GM12878 (cell line): ENCODE data around the gene CXXC5. TPM values are rescaled to one million over a fixed set of nuclear protein-coding genes. Genes with fewer than 3 reads are reported as not detected.

Experiments
- ATF2 ChIP-seq: IDR thresholded peaks from 2 replicates; pipeline ENCODE4 v1.6.1; 2012; ENCODE audit warnings: low read length, inconsistent platforms
- CBX3 ChIP-seq: fragments of 200-600 bp; sonication (generic); IDR thresholded peaks from 2 replicates; pipeline ENCODE4 v1.6.1; 2016; ENCODE audit warnings: low read depth, borderline replicate concordance
- CHD1 ChIP-seq: IDR thresholded peaks from 2 replicates; pipeline ENCODE4 v1.6.1; 2012; ENCODE audit warnings: low read depth, low read length, improper control_type of control experiment
- CREM ChIP-seq: IDR thresholded peaks from 2 replicates; pipeline ENCODE4 v1.6.1; 2014; ENCODE audit warnings: antibody characterized with exemption, low read depth
- E2F4 ChIP-seq: IDR thresholded peaks from 2 replicates; pipeline ENCODE4 v1.6.1; 2012; ENCODE audit warnings: low read depth, low read length, improper control_type of control experiment
- EP300 ChIP-seq, 2 experiments: fragments of 150-350 bp in 1 of 2; IDR thresholded peaks; 2 replicates each; pipeline ENCODE4 v1.6.1; 2011 to 2012; ENCODE audit warnings: low read depth in 2 of 2, low read length in 2 of 2, borderline replicate concordance in 1 of 2, improper control_type of control experiment in 1 of 2, inconsistent platforms in 1 of 2; ENCODE audit not compliant: control insufficient read depth in 1 of 2
- HDAC6 ChIP-seq: fragments of 200-600 bp; sonication (generic); IDR thresholded peaks from one replicate; pipeline ENCODE4 v1.8.0; 2017; ENCODE audit warnings: antibody characterized with exemption; ENCODE audit not compliant: unreplicated experiment
- IKZF1 ChIP-seq: fragments of 450-650 bp; conservative IDR thresholded peaks from 2 replicates; pipeline ENCODE4 v1.6.1; 2017; ENCODE audit warnings: antibody characterized with exemption, mild to moderate bottlenecking
- KDM1A ChIP-seq: fragments of 200-600 bp; sonication (generic); IDR thresholded peaks from 2 replicates; pipeline ENCODE4 v1.6.1; 2016; ENCODE audit warnings: borderline replicate concordance
- MEF2B ChIP-seq: fragments of 450-650 bp; IDR thresholded peaks from 2 replicates; pipeline ENCODE4 v1.6.1; 2018; ENCODE audit warnings: mild to moderate bottlenecking, moderate library complexity; ENCODE audit not compliant: partially characterized antibody, poor library complexity, severe bottlenecking
- MTA3 ChIP-seq: IDR thresholded peaks from 2 replicates; pipeline ENCODE4 v1.6.1; 2012; ENCODE audit warnings: low read length, inconsistent platforms, borderline replicate concordance
- MYC ChIP-seq: IDR thresholded peaks from 2 replicates; pipeline ENCODE4 v1.6.1; 2011; ENCODE audit warnings: mild to moderate bottlenecking, low read length, moderate library complexity, inconsistent platforms; ENCODE audit not compliant: insufficient read depth, insufficient replicate concordance, insufficient read length, severe bottlenecking
- NBN ChIP-seq: fragments of 450-650 bp; IDR thresholded peaks from 2 replicates; pipeline ENCODE4 v1.6.1; 2016
- RFX5 ChIP-seq: IDR thresholded peaks from 2 replicates; pipeline ENCODE4 v1.6.1; 2011; ENCODE audit warnings: low read depth, low read length, improper control_type of control experiment
- STAT3 ChIP-seq: IDR thresholded peaks from 2 replicates; pipeline ENCODE4 v1.6.1; 2011; ENCODE audit warnings: low read depth, low read length, improper control_type of control experiment
- TAF1 ChIP-seq: IDR thresholded peaks from 2 replicates; pipeline ENCODE4 v1.6.1; 2011; ENCODE audit warnings: mild to moderate bottlenecking, low read depth, low read length, borderline replicate concordance
- TBL1XR1 ChIP-seq: IDR thresholded peaks from 2 replicates; pipeline ENCODE4 v1.6.1; 2012; ENCODE audit warnings: low read depth, low read length, improper control_type of control experiment
- ZNF207 ChIP-seq: fragments of 450-650 bp; IDR thresholded peaks from 2 replicates; pipeline ENCODE4 v1.6.1; 2014; ENCODE audit warnings: antibody characterized with exemption, mild to moderate bottlenecking, borderline replicate concordance
- ZNF24 ChIP-seq: fragments of 450-650 bp; IDR thresholded peaks from 2 replicates; pipeline ENCODE4 v1.6.1; 2017; ENCODE audit warnings: antibody characterized with exemption, mild to moderate bottlenecking
- ZNF384 ChIP-seq: IDR thresholded peaks from 2 replicates; pipeline ENCODE4 v1.6.1; 2012; ENCODE audit warnings: low read depth, mild to moderate bottlenecking, low read length, improper control_type of control experiment, borderline replicate concordance
- polyA plus RNA-seq, 11 experiments: library from polyadenylated mRNA; depleted of rRNA in 4 of 11; unstranded in 6 of 11; stranded (reverse) in 5 of 11; fragments of >200 nt; fragmentation: Nextera tagmentation in 4 of 11; fragmentation: Illumina TruSeq in 1 of 11; extraction: Ambion mirVana in 4 of 11; extraction: Trizol in 1 of 11; gene quantifications; 1 replicate in 1 of 11; 2 replicates in 10 of 11; pipeline versions ENCODE4 v1.2.1 to v1.2.3, GENCODE V29; 2011 to 2016; ENCODE audit warnings: inconsistent platforms in 2 of 11, missing spikeins in 2 of 11, low read depth in 1 of 11
- total RNA-seq, 4 experiments: library from RNA; depleted of rRNA in 3 of 4; stranded (reverse); fragments of >200 nt in 3 of 4; fragmentation: Illumina TruSeq in 1 of 4; extraction: Trizol in 1 of 4; gene quantifications; 2 replicates each; pipeline versions ENCODE4 v1.2.1 to v1.2.3, GENCODE V29; 2013 to 2021
- TF ChIP-seq, protein P1 (sequence below): IDR thresholded peaks from 2 replicates; pipeline ENCODE4 v1.6.1; 2012; ENCODE audit warnings: low read depth, low read length, improper control_type of control experiment
- TF ChIP-seq, protein P2 (sequence below): fragments of 450-650 bp; IDR thresholded peaks from 2 replicates; pipeline ENCODE4 v1.6.1; 2017; ENCODE audit warnings: borderline replicate concordance
- TF ChIP-seq, protein P3 (sequence below): fragments of 450-650 bp; IDR thresholded peaks from 2 replicates; pipeline ENCODE4 v1.6.1; 2017; ENCODE audit warnings: antibody characterized with exemption, mild to moderate bottlenecking, moderate library complexity

CXXC5 gene
- total and polyA plus RNA-seq, 10 of the 15 experiments (the other 5 are each of a cell fraction or from before 2014, with no cell fraction given) = 1.8 to 90.8 (median 40.7) TPM

DNA sequence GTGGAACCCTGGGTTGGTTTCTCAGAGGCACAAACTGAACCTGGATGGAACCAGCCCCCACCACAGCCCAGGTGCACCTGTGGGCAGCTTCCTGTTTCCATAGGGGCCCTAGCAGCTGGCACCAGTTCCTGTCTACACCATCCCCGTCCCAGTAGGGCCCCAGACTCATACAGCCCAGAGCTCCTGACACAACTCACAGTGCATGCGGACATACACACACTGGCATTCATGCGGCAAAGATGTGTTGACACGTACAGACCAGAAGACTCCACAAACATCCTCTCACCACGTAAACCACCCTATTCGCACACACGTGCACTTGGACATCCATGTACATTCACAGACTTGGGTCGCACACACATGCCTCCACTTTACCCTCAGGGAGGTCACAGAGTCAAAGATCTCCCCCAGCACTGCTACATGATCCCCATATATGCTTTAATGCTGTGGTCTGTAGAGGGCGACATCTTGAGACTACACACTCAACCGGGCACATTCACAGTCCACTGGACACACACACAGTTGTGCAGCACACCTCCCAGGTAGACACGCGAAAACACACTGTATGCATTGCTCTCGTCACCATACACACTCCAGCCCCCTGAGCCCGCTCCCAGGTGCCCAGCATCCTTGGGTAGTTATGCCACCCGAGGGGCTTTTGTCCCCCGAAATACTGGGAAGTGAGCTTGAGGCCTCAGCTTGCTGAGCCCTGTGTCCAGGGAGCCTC lies 22.4 kb downstream of the CXXC5 start (continued):
- TF ChIP-seq ZNF384 = no peak
- TF ChIP-seq TAF1 = peak; percentile 26; the same call in 1 of the 2 replicates
- no peak for TF ChIP-seq ZNF24
- TF ChIP-seq, protein P1, sequence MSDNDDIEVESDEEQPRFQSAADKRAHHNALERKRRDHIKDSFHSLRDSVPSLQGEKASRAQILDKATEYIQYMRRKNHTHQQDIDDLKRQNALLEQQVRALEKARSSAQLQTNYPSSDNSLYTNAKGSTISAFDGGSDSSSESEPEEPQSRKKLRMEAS = peak; percentile 64
- TF ChIP-seq STAT3 = no peak
- no peak for TF ChIP-seq MTA3
- no peak for TF ChIP-seq KDM1A
- TF ChIP-seq TBL1XR1 = no peak; the same call in 1 of the 2 replicates
- peak; percentile 9; the same call in 1 of the 2 replicates for TF ChIP-seq CREM
- TF ChIP-seq, protein P2, sequence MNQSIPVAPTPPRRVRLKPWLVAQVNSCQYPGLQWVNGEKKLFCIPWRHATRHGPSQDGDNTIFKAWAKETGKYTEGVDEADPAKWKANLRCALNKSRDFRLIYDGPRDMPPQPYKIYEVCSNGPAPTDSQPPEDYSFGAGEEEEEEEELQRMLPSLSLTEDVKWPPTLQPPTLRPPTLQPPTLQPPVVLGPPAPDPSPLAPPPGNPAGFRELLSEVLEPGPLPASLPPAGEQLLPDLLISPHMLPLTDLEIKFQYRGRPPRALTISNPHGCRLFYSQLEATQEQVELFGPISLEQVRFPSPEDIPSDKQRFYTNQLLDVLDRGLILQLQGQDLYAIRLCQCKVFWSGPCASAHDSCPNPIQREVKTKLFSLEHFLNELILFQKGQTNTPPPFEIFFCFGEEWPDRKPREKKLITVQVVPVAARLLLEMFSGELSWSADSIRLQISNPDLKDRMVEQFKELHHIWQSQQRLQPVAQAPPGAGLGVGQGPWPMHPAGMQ = no peak
- TF ChIP-seq ATF2 = no peak
- TF ChIP-seq EP300 (IDR thresholded peaks at IDR 0.05; ENCODE audit: borderline replicate concordance in 1 of 2, control insufficient read depth in 1 of 2, low read depth in 2 of 2, low read length in 2 of 2) = peak in 1 of 2 experiments; percentile 37; a peak in 1 of 4 replicates
- no peak for TF ChIP-seq MEF2B
- TF ChIP-seq CBX3 = no peak
- no peak for TF ChIP-seq ZNF207
- TF ChIP-seq CHD1 = no peak
- TF ChIP-seq MYC = no peak
- TF ChIP-seq E2F4 = no peak
- TF ChIP-seq HDAC6 = no peak
- peak; percentile 87 for TF ChIP-seq NBN
- TF ChIP-seq RFX5 = no peak
- TF ChIP-seq, protein P3, sequence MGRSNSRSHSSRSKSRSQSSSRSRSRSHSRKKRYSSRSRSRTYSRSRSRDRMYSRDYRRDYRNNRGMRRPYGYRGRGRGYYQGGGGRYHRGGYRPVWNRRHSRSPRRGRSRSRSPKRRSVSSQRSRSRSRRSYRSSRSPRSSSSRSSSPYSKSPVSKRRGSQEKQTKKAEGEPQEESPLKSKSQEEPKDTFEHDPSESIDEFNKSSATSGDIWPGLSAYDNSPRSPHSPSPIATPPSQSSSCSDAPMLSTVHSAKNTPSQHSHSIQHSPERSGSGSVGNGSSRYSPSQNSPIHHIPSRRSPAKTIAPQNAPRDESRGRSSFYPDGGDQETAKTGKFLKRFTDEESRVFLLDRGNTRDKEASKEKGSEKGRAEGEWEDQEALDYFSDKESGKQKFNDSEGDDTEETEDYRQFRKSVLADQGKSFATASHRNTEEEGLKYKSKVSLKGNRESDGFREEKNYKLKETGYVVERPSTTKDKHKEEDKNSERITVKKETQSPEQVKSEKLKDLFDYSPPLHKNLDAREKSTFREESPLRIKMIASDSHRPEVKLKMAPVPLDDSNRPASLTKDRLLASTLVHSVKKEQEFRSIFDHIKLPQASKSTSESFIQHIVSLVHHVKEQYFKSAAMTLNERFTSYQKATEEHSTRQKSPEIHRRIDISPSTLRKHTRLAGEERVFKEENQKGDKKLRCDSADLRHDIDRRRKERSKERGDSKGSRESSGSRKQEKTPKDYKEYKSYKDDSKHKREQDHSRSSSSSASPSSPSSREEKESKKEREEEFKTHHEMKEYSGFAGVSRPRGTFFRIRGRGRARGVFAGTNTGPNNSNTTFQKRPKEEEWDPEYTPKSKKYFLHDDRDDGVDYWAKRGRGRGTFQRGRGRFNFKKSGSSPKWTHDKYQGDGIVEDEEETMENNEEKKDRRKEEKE = no peak
- peak; percentile 52 for TF ChIP-seq IKZF1
